ENCODE measurements around the gene HERC4. TPM values are rescaled to one million over a fixed set of nuclear protein-coding genes. Genes with fewer than 3 reads are reported as not detected.
"Not testable (repeated sequence)": the region's sequence is repeated elsewhere in the genome, so short reads cannot be mapped to it uniquely, and the experiment has no call there.

Gene HERC4
- polyA plus RNA-seq, 4 donors: 13.5 to 40.5 (median 30.7) TPM

DNA sequence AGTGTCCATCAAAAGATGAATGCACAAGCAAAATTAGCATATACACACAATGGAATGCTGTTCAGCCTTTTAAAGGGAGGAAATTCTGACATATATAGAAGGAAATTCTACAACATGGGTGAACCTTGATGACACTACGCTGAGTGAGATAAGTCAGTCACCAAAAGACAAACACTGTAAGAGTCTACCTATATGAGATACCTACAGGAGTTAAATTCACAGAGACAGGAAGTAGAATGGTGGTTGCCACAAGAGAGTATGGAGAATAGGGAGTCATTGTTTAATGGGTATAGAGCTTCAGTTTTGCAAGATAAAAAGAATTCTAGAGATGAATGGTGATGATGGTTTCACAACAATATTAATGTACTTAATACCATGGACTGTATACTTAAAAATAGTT lies 51.8 kb downstream of the HERC4 start:
- H3K36me3 ChIP-seq (ENCODE audit: control insufficient read depth in 3 of 3, insufficient read depth in 2 of 3, low read depth in 1 of 3, low read length in 3 of 3): peaks cover 8 to 25% (median 15%) of the 10 kb centered on the region in 3 donors
- FAIRE-seq: no peak
- 92 to 98% (median 96%) methylated on average over 1 of the region's 1 CpG for WGBS, 3 donors

GRCh38 chr10:68022324-68022723 lies 52.8 kb downstream of the HERC4 start:
- H3K4me1 ChIP-seq (ENCODE audit: control insufficient read depth in 3 of 3, insufficient read depth in 2 of 3, low read depth in 1 of 3, low read length in 2 of 3); H3K27me3 ChIP-seq (ENCODE audit: control insufficient read depth in 3 of 3, insufficient read depth in 3 of 3, low read length in 3 of 3); H3K27ac ChIP-seq (ENCODE audit: low read depth in 1 of 3, low read length in 2 of 3); FAIRE-seq; DNase-seq; H3K4me3 ChIP-seq (ENCODE audit: low read depth in 1 of 3, low read length in 3 of 3): not testable (repeated sequence)
- 96 to 98% (median 97%) methylated on average over 4 of the region's 4 CpGs for WGBS, 3 donors
- peaks cover 6 to 21% (median 15%) of the 10 kb centered on the region in 3 donors for H3K36me3 ChIP-seq (ENCODE audit: control insufficient read depth in 3 of 3, insufficient read depth in 2 of 3, low read depth in 1 of 3, low read length in 3 of 3)
- H3K9me3 ChIP-seq (ENCODE audit: control insufficient read depth in 2 of 2, insufficient read depth in 1 of 2, low read depth in 1 of 2, low read length in 1 of 2): peaks cover 0 to 16% of the 10 kb centered on the region in 2 donors

More for the DNA sequence above, 51.8 kb downstream of the HERC4 start:
- no peaks in the 10 kb centered on the region for H3K4me1 ChIP-seq (ENCODE audit: control insufficient read depth in 3 of 3, insufficient read depth in 2 of 3, low read depth in 1 of 3, low read length in 2 of 3)
- H3K27me3 ChIP-seq (ENCODE audit: control insufficient read depth in 3 of 3, insufficient read depth in 3 of 3, low read length in 3 of 3): no peaks in the 10 kb centered on the region
- H3K9me3 ChIP-seq (ENCODE audit: control insufficient read depth in 2 of 2, insufficient read depth in 1 of 2, low read depth in 1 of 2, low read length in 1 of 2): peaks cover 0 to 16% of the 10 kb centered on the region in 2 donors
- no peak overlapping the region for H3K4me3 ChIP-seq (ENCODE audit: low read depth in 1 of 3, low read length in 3 of 3)
- H3K27ac ChIP-seq (ENCODE audit: low read depth in 1 of 3, low read length in 2 of 3): no peak overlapping the region
- DNase-seq: no peak

GRCh38 chr10:68016519-68016918 lies 58.6 kb downstream of the HERC4 start:
- not testable (repeated sequence) for H3K27ac ChIP-seq (ENCODE audit: low read depth in 1 of 3, low read length in 2 of 3); H3K4me1 ChIP-seq (ENCODE audit: control insufficient read depth in 3 of 3, insufficient read depth in 2 of 3, low read depth in 1 of 3, low read length in 2 of 3); FAIRE-seq; H3K27me3 ChIP-seq (ENCODE audit: control insufficient read depth in 3 of 3, insufficient read depth in 3 of 3, low read length in 3 of 3); H3K4me3 ChIP-seq (ENCODE audit: low read depth in 1 of 3, low read length in 3 of 3); H3K9me3 ChIP-seq (ENCODE audit: control insufficient read depth in 2 of 2, insufficient read depth in 1 of 2, low read depth in 1 of 2, low read length in 1 of 2); DNase-seq
- H3K36me3 ChIP-seq (ENCODE audit: control insufficient read depth in 3 of 3, insufficient read depth in 2 of 3, low read depth in 1 of 3, low read length in 3 of 3): peaks cover 5 to 16% (median 8%) of the 10 kb centered on the region in 3 donors
- 83 to 96% (median 83%) methylated on average over 4 of the region's 4 CpGs for WGBS, 3 donors

GRCh38 chr10:68010426-68010940 lies 64.6 kb downstream of the HERC4 start:
- Histone ChIP-seq H3K27ac (ENCODE audit: low read depth in 1 of 3, low read length in 2 of 3) (no peak overlapping the region), H3K4me3 (ENCODE audit: low read depth in 1 of 3, low read length in 3 of 3) (no peak overlapping the region), H3K27me3 (ENCODE audit: control insufficient read depth in 3 of 3, insufficient read depth in 3 of 3, low read length in 3 of 3) (no peaks in the 10 kb centered on the region), H3K36me3 (ENCODE audit: control insufficient read depth in 3 of 3, insufficient read depth in 2 of 3, low read depth in 1 of 3, low read length in 3 of 3) (peaks cover 9 to 19% (median 15%) of the 10 kb centered on the region in 3 donors), H3K4me1 (ENCODE audit: control insufficient read depth in 3 of 3, insufficient read depth in 2 of 3, low read depth in 1 of 3, low read length in 2 of 3) (no peaks in the 10 kb centered on the region), H3K9me3 (ENCODE audit: control insufficient read depth in 2 of 2, insufficient read depth in 1 of 2, low read depth in 1 of 2, low read length in 1 of 2) (peaks cover 0 to 14% of the 10 kb centered on the region in 2 donors)
- FAIRE-seq: no peak
- 95 to 99% (median 98%) methylated on average over 11 of the region's 11 CpGs for WGBS, 3 donors
- DNase-seq: no peak

DNA sequence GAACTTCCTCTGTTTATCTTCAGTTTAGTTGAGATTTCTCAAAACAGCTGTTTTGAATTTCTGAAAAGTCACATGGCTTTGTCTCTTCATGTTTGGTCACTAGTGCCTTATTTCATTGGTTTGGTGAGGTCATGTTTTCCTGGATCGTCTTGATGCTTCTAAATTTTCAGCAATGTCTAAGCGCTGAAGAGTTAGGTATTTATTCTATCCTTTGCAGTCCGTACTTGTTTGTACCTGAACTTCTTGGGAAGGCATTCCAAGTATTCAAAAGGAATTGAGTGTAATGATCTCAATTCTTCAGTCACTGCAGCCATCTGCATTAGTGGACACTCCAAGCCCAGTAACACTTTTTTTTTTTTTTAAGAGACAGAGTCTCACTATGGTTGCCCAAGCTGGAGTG lies 67.7 kb downstream of the HERC4 start:
- WGBS, 3 donors: 94 to 97% (median 94%) methylated on average over 3 of the region's 3 CpGs
- H3K27me3 ChIP-seq (ENCODE audit: control insufficient read depth in 3 of 3, insufficient read depth in 3 of 3, low read length in 3 of 3): no peaks in the 10 kb centered on the region

DNA sequence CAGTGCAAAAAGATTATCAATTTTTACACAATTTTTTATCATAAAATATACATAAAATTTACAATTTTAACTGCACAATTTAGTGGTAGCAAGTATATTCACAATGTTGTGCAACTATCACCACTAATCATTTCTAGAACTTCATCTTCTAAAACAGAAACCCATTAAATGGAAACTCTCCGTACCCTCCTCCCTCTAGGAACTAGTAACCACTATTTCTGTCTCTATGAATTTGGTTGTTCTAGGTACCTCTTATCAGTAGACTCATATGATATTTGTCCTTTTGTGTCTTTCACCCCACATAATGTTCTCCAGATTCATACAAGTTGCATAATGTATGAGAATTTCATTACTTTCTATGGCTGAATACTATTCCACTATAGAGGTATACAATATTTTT lies 73.5 kb downstream of the HERC4 start:
- Histone ChIP-seq H3K4me1 (ENCODE audit: control insufficient read depth in 3 of 3, insufficient read depth in 2 of 3, low read depth in 1 of 3, low read length in 2 of 3) (no peaks in the 10 kb centered on the region), H3K27ac (ENCODE audit: low read depth in 1 of 3, low read length in 2 of 3) (no peak overlapping the region), H3K27me3 (ENCODE audit: control insufficient read depth in 3 of 3, insufficient read depth in 3 of 3, low read length in 3 of 3) (no peaks in the 10 kb centered on the region), H3K36me3 (ENCODE audit: control insufficient read depth in 3 of 3, insufficient read depth in 2 of 3, low read depth in 1 of 3, low read length in 3 of 3) (peaks cover 0 to 11% (median 3%) of the 10 kb centered on the region in 3 donors), H3K9me3 (ENCODE audit: control insufficient read depth in 2 of 2, insufficient read depth in 1 of 2, low read depth in 1 of 2, low read length in 1 of 2) (peaks cover 0 to 2% of the 10 kb centered on the region in 2 donors), H3K4me3 (ENCODE audit: low read depth in 1 of 3, low read length in 3 of 3) (no peak overlapping the region)
- 79 to 90% (median 89%) methylated on average over 1 of the region's 1 CpG for WGBS, 3 donors
- FAIRE-seq: no peak
- no peak for DNase-seq

More for the DNA sequence above, 67.7 kb downstream of the HERC4 start:
- H3K36me3 ChIP-seq (ENCODE audit: control insufficient read depth in 3 of 3, insufficient read depth in 2 of 3, low read depth in 1 of 3, low read length in 3 of 3): peaks cover 9 to 19% (median 18%) of the 10 kb centered on the region in 3 donors
- DNase-seq (no peak), FAIRE-seq (no peak)
- no peaks in the 10 kb centered on the region for H3K4me1 ChIP-seq (ENCODE audit: control insufficient read depth in 3 of 3, insufficient read depth in 2 of 3, low read depth in 1 of 3, low read length in 2 of 3)
- peaks cover 0 to 17% of the 10 kb centered on the region in 2 donors for H3K9me3 ChIP-seq (ENCODE audit: control insufficient read depth in 2 of 2, insufficient read depth in 1 of 2, low read depth in 1 of 2, low read length in 1 of 2)
- H3K27ac ChIP-seq (ENCODE audit: low read depth in 1 of 3, low read length in 2 of 3): no peak overlapping the region
- H3K4me3 ChIP-seq (ENCODE audit: low read depth in 1 of 3, low read length in 3 of 3): no peak overlapping the region

DNA sequence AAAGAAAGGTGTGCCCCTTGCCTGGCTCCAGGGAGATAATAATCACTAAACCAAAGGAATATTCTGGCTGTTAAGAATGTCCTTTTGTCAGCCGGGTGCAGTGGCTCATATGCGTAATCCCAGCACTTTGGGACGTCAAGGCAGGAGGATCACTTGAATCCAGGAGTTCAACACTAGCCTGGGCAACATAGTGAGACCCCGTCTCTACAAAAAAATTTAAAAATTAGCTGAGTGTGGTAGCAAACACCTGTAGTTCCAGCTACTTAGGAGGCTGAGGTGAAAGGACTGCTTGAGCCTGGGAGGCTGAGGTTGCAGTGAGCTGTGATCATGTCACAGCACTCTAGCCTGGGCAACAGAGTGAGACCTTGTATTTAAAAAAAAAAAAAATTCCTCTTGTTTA lies 74.1 kb downstream of the HERC4 start:
- H3K4me1 ChIP-seq (ENCODE audit: control insufficient read depth in 3 of 3, insufficient read depth in 2 of 3, low read depth in 1 of 3, low read length in 2 of 3): no peaks in the 10 kb centered on the region
- no peaks in the 10 kb centered on the region for H3K27me3 ChIP-seq (ENCODE audit: control insufficient read depth in 3 of 3, insufficient read depth in 3 of 3, low read length in 3 of 3)
- H3K27ac ChIP-seq (ENCODE audit: low read depth in 1 of 3, low read length in 2 of 3): no peak overlapping the region
- FAIRE-seq (no peak), DNase-seq (no peak)
- H3K9me3 ChIP-seq (ENCODE audit: control insufficient read depth in 2 of 2, insufficient read depth in 1 of 2, low read depth in 1 of 2, low read length in 1 of 2): peaks cover 0 to 2% of the 10 kb centered on the region in 2 donors
- H3K36me3 ChIP-seq (ENCODE audit: control insufficient read depth in 3 of 3, insufficient read depth in 2 of 3, low read depth in 1 of 3, low read length in 3 of 3): peaks cover under 1 to 13% (median 3%) of the 10 kb centered on the region in 3 donors
- 94 to 99% (median 96%) methylated on average over 4 of the region's 4 CpGs for WGBS, 3 donors
- H3K4me3 ChIP-seq (ENCODE audit: low read depth in 1 of 3, low read length in 3 of 3): no peak overlapping the region

- H3K4me1 ChIP-seq (ENCODE audit: control insufficient read depth in 3 of 3, insufficient read depth in 2 of 3, low read depth in 1 of 3, low read length in 2 of 3): no peaks in the 10 kb centered on the region
- peaks cover 2 to 16% (median 16%) of the 10 kb centered on the region in 3 donors for H3K36me3 ChIP-seq (ENCODE audit: control insufficient read depth in 3 of 3, insufficient read depth in 2 of 3, low read depth in 1 of 3, low read length in 3 of 3)
- H3K4me3 ChIP-seq (ENCODE audit: low read depth in 1 of 3, low read length in 3 of 3): no peak overlapping the region
- DNase-seq (no peak), FAIRE-seq (no peak)
- no peaks in the 10 kb centered on the region for H3K9me3 ChIP-seq (ENCODE audit: control insufficient read depth in 2 of 2, insufficient read depth in 1 of 2, low read depth in 1 of 2, low read length in 1 of 2)
- no peak overlapping the region for H3K27ac ChIP-seq (ENCODE audit: low read depth in 1 of 3, low read length in 2 of 3)
- H3K27me3 ChIP-seq (ENCODE audit: control insufficient read depth in 3 of 3, insufficient read depth in 3 of 3, low read length in 3 of 3): no peaks in the 10 kb centered on the region
Observed at GRCh38 chr10:67990093-67990492, 85.0 kb downstream of the HERC4 start.

GRCh38 chr10:67988606-67989005 lies 86.5 kb downstream of the HERC4 start:
- no peaks in the 10 kb centered on the region for H3K27me3 ChIP-seq (ENCODE audit: control insufficient read depth in 3 of 3, insufficient read depth in 3 of 3, low read length in 3 of 3)
- peaks cover 5 to 22% (median 16%) of the 10 kb centered on the region in 3 donors for H3K36me3 ChIP-seq (ENCODE audit: control insufficient read depth in 3 of 3, insufficient read depth in 2 of 3, low read depth in 1 of 3, low read length in 3 of 3)

More at GRCh38 chr10:67988606-67989005, 86.5 kb downstream of the HERC4 start:
- Histone ChIP-seq H3K27ac (ENCODE audit: low read depth in 1 of 3, low read length in 2 of 3) (no peak overlapping the region), H3K9me3 (ENCODE audit: control insufficient read depth in 2 of 2, insufficient read depth in 1 of 2, low read depth in 1 of 2, low read length in 1 of 2) (no peaks in the 10 kb centered on the region), H3K4me3 (ENCODE audit: low read depth in 1 of 3, low read length in 3 of 3) (no peak overlapping the region), H3K4me1 (ENCODE audit: control insufficient read depth in 3 of 3, insufficient read depth in 2 of 3, low read depth in 1 of 3, low read length in 2 of 3) (no peaks in the 10 kb centered on the region)
- WGBS, 3 donors: 80 to 100% (median 91%) methylated on average over 1 of the region's 1 CpG
- DNase-seq: no peak
- FAIRE-seq: no peak
